SK-N-SH (cell line): ENCODE results near the gene ATM. TPM values are rescaled to one million over a fixed set of nuclear protein-coding genes. Genes with fewer than 3 reads are reported as not detected.
A peak's percentile ranks its signal among the peaks of the same experiment; 100 is the strongest.

Experiments
- CTCF ChIA-PET: fragments of 300-600, 350-600 bp; formaldehyde crosslinking; extraction: SDS; loops from one replicate; lab custom pipeline; 2021; lab: Yijun Ruan, JAX
- POLR2A ChIA-PET: fragments of 350-600 bp; sonication (Branson Sonifier 250); formaldehyde crosslinking; extraction: SDS; loops from one replicate; lab custom pipeline; 2020; ENCODE audit warnings: antibody characterized with exemption, inconsistent platforms; lab: Yijun Ruan, JAX
- DNase-seq: peaks from one replicate; pipeline ENCODE4 v3.0.0; 2012
- H2AFZ ChIP-seq: fragments of 200-600 bp; sonication (generic); 2 replicates; pipeline ENCODE4 v1.8.1; 2016; ENCODE audit warnings: antibody characterized with exemption, mild to moderate bottlenecking, low read depth
- H3F3A ChIP-seq: fragments of 200-600 bp; sonication (generic); replicated peaks from 2 replicates; pipeline ENCODE3; 2016; ENCODE audit warnings: antibody characterized with exemption, mild to moderate bottlenecking; ENCODE audit not compliant: insufficient read depth
- H3K27ac ChIP-seq, 2 experiments: fragments of 200-500 bp in 1 of 2; fragments of 200-600 bp in 1 of 2; sonication (Bioruptor generic) in 1 of 2; sonication (generic), shearing (Covaris generic) in 1 of 2; 2 replicates each; pipeline versions ENCODE4 v1.5.1 to v1.6.1; 2014 to 2016; ENCODE audit warnings: low read depth in 2 of 2, inconsistent platforms in 1 of 2, low read length in 1 of 2, mild to moderate bottlenecking in 1 of 2, mixed read lengths in 1 of 2
- H3K27me3 ChIP-seq: fragments of 200-600 bp; sonication (generic), shearing (Covaris generic); 2 replicates; pipeline ENCODE4 v1.6.1; 2016; ENCODE audit warnings: mixed run types; ENCODE audit not compliant: insufficient read depth
- H3K36me3 ChIP-seq, 2 experiments: fragments of 200-500 bp in 1 of 2; fragments of 200-600 bp in 1 of 2; sonication (Bioruptor generic) in 1 of 2; sonication (generic) in 1 of 2; replicated peaks in 1 of 2; 2 replicates each; pipeline versions ENCODE3 to v1.5.1; 2014 to 2016; ENCODE audit warnings: low read length in 1 of 2, mild to moderate bottlenecking in 1 of 2; ENCODE audit not compliant: insufficient read depth in 2 of 2, control insufficient read depth in 1 of 2
- H3K4me1 ChIP-seq, 2 experiments: fragments of 200-500 bp in 1 of 2; fragments of 200-600 bp in 1 of 2; sonication (Bioruptor generic) in 1 of 2; sonication (generic), shearing (Covaris generic) in 1 of 2; 2 replicates each; pipeline versions ENCODE4 v1.5.1 to v1.6.1; 2014 to 2016; ENCODE audit warnings: low read depth in 1 of 2, low read length in 1 of 2, mixed run types in 1 of 2; ENCODE audit not compliant: insufficient read depth in 2 of 2, control insufficient read depth in 1 of 2
- H3K4me2 ChIP-seq: fragments of 200-600 bp; sonication (generic), shearing (Covaris generic); 2 replicates; pipeline ENCODE4 v1.6.1; 2017; ENCODE audit warnings: mixed run types
- H3K4me3 ChIP-seq, 2 experiments: fragments of 200-500 bp in 1 of 2; fragments of 200-600 bp in 1 of 2; sonication (Bioruptor generic) in 1 of 2; sonication (generic), shearing (Covaris generic) in 1 of 2; 2 replicates each; pipeline versions ENCODE4 v1.5.1 to v1.8.1; 2014 to 2016; ENCODE audit warnings: low read depth in 2 of 2, inconsistent platforms in 1 of 2, low read length in 1 of 2, mild to moderate bottlenecking in 1 of 2, mixed read lengths in 1 of 2, moderate library complexity in 1 of 2
- H3K79me2 ChIP-seq: fragments of 200-600 bp; sonication (generic); 2 replicates; pipeline ENCODE4 v1.8.1; 2017; ENCODE audit warnings: mild to moderate bottlenecking; ENCODE audit not compliant: insufficient read depth
- H3K9ac ChIP-seq: fragments of 200-600 bp; sonication (generic); 2 replicates; pipeline ENCODE4 v1.6.1; 2017; ENCODE audit warnings: mixed run types
- H3K9me2 ChIP-seq: fragments of 200-600 bp; sonication (generic); 2 replicates; pipeline ENCODE4 v1.6.1; 2017; ENCODE audit warnings: mixed run types
- H3K9me3 ChIP-seq: fragments of 200-600 bp; sonication (generic); 2 replicates; pipeline ENCODE4 v1.6.1; 2017; ENCODE audit warnings: mixed run types, mild to moderate bottlenecking, moderate library complexity
- H4K20me1 ChIP-seq: fragments of 200-600 bp; sonication (generic); 2 replicates; pipeline ENCODE4 v1.6.1; 2017; ENCODE audit warnings: mild to moderate bottlenecking, mixed run types; ENCODE audit not compliant: insufficient read depth
- CHD2 ChIP-seq: fragments of 150-350 bp; IDR thresholded peaks from 2 replicates; pipeline ENCODE4 v1.6.1; 2018; ENCODE audit warnings: low read length; ENCODE audit not compliant: partially characterized antibody
- CTCF ChIP-seq: fragments of 200-600 bp; sonication (generic); IDR thresholded peaks from 2 replicates; pipeline ENCODE4 v1.6.1; 2017; ENCODE audit warnings: antibody characterized with exemption, mild to moderate bottlenecking, moderate library complexity
- ELF1 ChIP-seq: IDR thresholded peaks from 2 replicates; pipeline ENCODE4 v1.4.0; 2012
- FOSL2 ChIP-seq: IDR thresholded peaks from 2 replicates; pipeline ENCODE4 v1.4.0; 2012; ENCODE audit warnings: low read depth, mild to moderate bottlenecking, moderate library complexity, borderline replicate concordance
- FOXJ3 ChIP-seq: sonication (generic); formaldehyde crosslinking; IDR thresholded peaks from 2 replicates; pipeline ENCODE4 v1.5.1; 2020; ENCODE audit warnings: mild to moderate bottlenecking, missing genetic modification reagents
- FOXM1 ChIP-seq: IDR thresholded peaks from 2 replicates; pipeline ENCODE4 v1.4.0; 2012; ENCODE audit warnings: low read depth, mild to moderate bottlenecking
- GABPA ChIP-seq: IDR thresholded peaks from 2 replicates; pipeline ENCODE4 v1.4.0; 2012; ENCODE audit warnings: low read depth, mild to moderate bottlenecking
- GATA2 ChIP-seq: sonication (generic); formaldehyde crosslinking; IDR thresholded peaks from 2 replicates; pipeline ENCODE4 v1.5.0; 2020; ENCODE audit warnings: mild to moderate bottlenecking, missing genetic modification reagents
- MAX ChIP-seq: IDR thresholded peaks from 2 replicates; pipeline ENCODE4 v1.4.0; 2012; ENCODE audit warnings: low read depth
- MEF2A ChIP-seq: IDR thresholded peaks from 2 replicates; pipeline ENCODE4 v1.4.0; 2012; ENCODE audit warnings: low read depth, borderline replicate concordance
- NFIC ChIP-seq: IDR thresholded peaks from 2 replicates; pipeline ENCODE4 v1.4.0; 2012; ENCODE audit warnings: borderline replicate concordance
- NRF1 ChIP-seq: IDR thresholded peaks from 2 replicates; pipeline ENCODE4 v1.6.1; 2012; ENCODE audit warnings: low read depth, mild to moderate bottlenecking, low read length
- POLR2AphosphoS5 ChIP-seq: IDR thresholded peaks from 2 replicates; pipeline ENCODE4 v1.6.1; 2012; ENCODE audit warnings: low read depth, low read length
- RCOR1 ChIP-seq: fragments of 150-350 bp; IDR thresholded peaks from 2 replicates; pipeline ENCODE4 v1.6.1; 2017; ENCODE audit warnings: antibody characterized with exemption, low read length
- REST ChIP-seq: IDR thresholded peaks from 2 replicates; pipeline ENCODE4 v1.6.1; 2012; ENCODE audit warnings: mild to moderate bottlenecking, low read depth, low read length, moderate library complexity
- SIN3A ChIP-seq: IDR thresholded peaks from 2 replicates; pipeline ENCODE4 v1.6.1; 2012; ENCODE audit warnings: low read depth, mild to moderate bottlenecking, low read length, moderate library complexity, borderline replicate concordance
- SMC3 ChIP-seq: IDR thresholded peaks from 2 replicates; pipeline ENCODE4 v1.6.1; 2012; ENCODE audit warnings: low read depth, low read length, improper control_type of control experiment
- TCF12 ChIP-seq: IDR thresholded peaks from 2 replicates; pipeline ENCODE4 v1.4.0; 2012
- TEAD4 ChIP-seq: IDR thresholded peaks from 2 replicates; pipeline ENCODE4 v1.4.0; 2012; ENCODE audit warnings: mild to moderate bottlenecking, borderline replicate concordance; ENCODE audit not compliant: insufficient read depth
- YY1 ChIP-seq: IDR thresholded peaks from 2 replicates; pipeline ENCODE4 v1.4.0; 2012; ENCODE audit warnings: low read depth, mild to moderate bottlenecking
- WGBS: methylation state at CpG from one replicate; pipeline ENCODE4 v1.1.6; 2017; ENCODE audit warnings: low lambda C conversion rate; 5-methylcytosine and 5-hydroxymethylcytosine counted together
- polyA plus RNA-seq, 3 experiments: library from polyadenylated mRNA; depleted of rRNA; stranded (reverse); fragments of >200 nt; gene quantifications; 2 replicates each; pipeline ENCODE4 v1.2.3, GENCODE V29; 2012
- TF ChIP-seq, protein P1 (sequence below): IDR thresholded peaks from 2 replicates; pipeline ENCODE4 v1.4.0; 2012; ENCODE audit warnings: low read depth, borderline replicate concordance

ATM gene
- polyA plus RNA-seq, 1 of the 3 experiments (the other 2 are of a cell fraction), result 14.1 TPM

- DNase-seq, result no peak
- no peak overlapping the region for H2AFZ ChIP-seq
- 89% methylated on average over 3 of the region's 3 CpGs for WGBS
- H3F3A ChIP-seq, result peaks cover 28% of the 10 kb centered on the region
- POLR2A ChIA-PET, result no interaction called here
- TF ChIP-seq FOXJ3 (no peak), TCF12 (no peak), ELF1 (no peak), MAX (no peak), NRF1 (no peak), FOSL2 (no peak), YY1 (no peak), POLR2AphosphoS5 (no peak), SMC3 (no peak), CTCF (no peak), FOXM1 (no peak), MEF2A (no peak), SIN3A (no peak), CHD2 (no peak), GATA2 (CRISPR knock-in tag) (no peak), TEAD4 (no peak), GABPA (no peak), RCOR1 (no peak)
- TF ChIP-seq, protein P1, sequence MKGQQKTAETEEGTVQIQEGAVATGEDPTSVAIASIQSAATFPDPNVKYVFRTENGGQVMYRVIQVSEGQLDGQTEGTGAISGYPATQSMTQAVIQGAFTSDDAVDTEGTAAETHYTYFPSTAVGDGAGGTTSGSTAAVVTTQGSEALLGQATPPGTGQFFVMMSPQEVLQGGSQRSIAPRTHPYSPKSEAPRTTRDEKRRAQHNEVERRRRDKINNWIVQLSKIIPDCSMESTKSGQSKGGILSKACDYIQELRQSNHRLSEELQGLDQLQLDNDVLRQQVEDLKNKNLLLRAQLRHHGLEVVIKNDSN, result no peak
- H3K4me3 ChIP-seq, result no peak overlapping the region
- no peaks in the 10 kb centered on the region for H3K79me2 ChIP-seq
- H3K4me1 ChIP-seq, result peaks cover 0 to 36% of the 10 kb centered on the region in 2 experiments; a peak in 2 of 4 replicates
- H3K4me2 ChIP-seq, result no peak overlapping the region
- H3K9ac ChIP-seq, result no peak overlapping the region
- H3K9me2 ChIP-seq, result no peaks in the 10 kb centered on the region
- CTCF ChIA-PET, result no interaction called here
- H4K20me1 ChIP-seq, result no peaks in the 10 kb centered on the region
- no peak overlapping the region for H3K27ac ChIP-seq
- H3K27me3 ChIP-seq, result no peaks in the 10 kb centered on the region
- H3K36me3 ChIP-seq, result peaks cover 58 to 64% of the 10 kb centered on the region in 2 experiments
- no peaks in the 10 kb centered on the region for H3K9me3 ChIP-seq
Observed at GRCh38 chr11:108322666-108323065, 99.8 kb downstream of the ATM start.

- peaks cover 17% of the 10 kb centered on the region for H3F3A ChIP-seq
- no peaks in the 10 kb centered on the region for H3K27me3 ChIP-seq
- H3K9ac ChIP-seq, result no peak overlapping the region
- H4K20me1 ChIP-seq, result no peaks in the 10 kb centered on the region
- H3K4me2 ChIP-seq, result no peak overlapping the region
- ChIA-PET CTCF (no interaction called here), POLR2A (no interaction called here)
- H3K4me3 ChIP-seq, result no peak overlapping the region
- H3K36me3 ChIP-seq, result peaks cover 69 to 73% of the 10 kb centered on the region in 2 experiments
- no peaks in the 10 kb centered on the region for H3K79me2 ChIP-seq
- H2AFZ ChIP-seq, result no peak overlapping the region
- DNase-seq, result no peak
- H3K27ac ChIP-seq, result no peak overlapping the region
- TF ChIP-seq, protein P1, result no peak
- TF ChIP-seq REST, result no peak
- TF ChIP-seq NFIC, result no peak
- TF ChIP-seq CHD2, result no peak
- peak; percentile 12; the same call in 1 of the 2 replicates for TF ChIP-seq FOSL2
- no peak for TF ChIP-seq POLR2AphosphoS5
- H3K4me1 ChIP-seq, result peaks cover 0 to 24% of the 10 kb centered on the region in 2 experiments; a peak in 2 of 4 replicates
- no peaks in the 10 kb centered on the region for H3K9me2 ChIP-seq
- H3K9me3 ChIP-seq, result no peaks in the 10 kb centered on the region
Observed at GRCh38 chr11:108324587-108324986, 101.7 kb downstream of the ATM start.
